ENCODE results near the gene APOA4. TPM values are rescaled to one million over a fixed set of nuclear protein-coding genes. Genes with fewer than 3 reads are reported as not detected.
A peak's percentile ranks its signal among the peaks of the same experiment; 100 is the strongest.

APOA4 gene
- total and polyA plus RNA-seq, 2 of the 13 experiments (the other 11 are each of a cell fraction or from before 2014, with no cell fraction given) = 3.8 to 7.2 TPM

DNA sequence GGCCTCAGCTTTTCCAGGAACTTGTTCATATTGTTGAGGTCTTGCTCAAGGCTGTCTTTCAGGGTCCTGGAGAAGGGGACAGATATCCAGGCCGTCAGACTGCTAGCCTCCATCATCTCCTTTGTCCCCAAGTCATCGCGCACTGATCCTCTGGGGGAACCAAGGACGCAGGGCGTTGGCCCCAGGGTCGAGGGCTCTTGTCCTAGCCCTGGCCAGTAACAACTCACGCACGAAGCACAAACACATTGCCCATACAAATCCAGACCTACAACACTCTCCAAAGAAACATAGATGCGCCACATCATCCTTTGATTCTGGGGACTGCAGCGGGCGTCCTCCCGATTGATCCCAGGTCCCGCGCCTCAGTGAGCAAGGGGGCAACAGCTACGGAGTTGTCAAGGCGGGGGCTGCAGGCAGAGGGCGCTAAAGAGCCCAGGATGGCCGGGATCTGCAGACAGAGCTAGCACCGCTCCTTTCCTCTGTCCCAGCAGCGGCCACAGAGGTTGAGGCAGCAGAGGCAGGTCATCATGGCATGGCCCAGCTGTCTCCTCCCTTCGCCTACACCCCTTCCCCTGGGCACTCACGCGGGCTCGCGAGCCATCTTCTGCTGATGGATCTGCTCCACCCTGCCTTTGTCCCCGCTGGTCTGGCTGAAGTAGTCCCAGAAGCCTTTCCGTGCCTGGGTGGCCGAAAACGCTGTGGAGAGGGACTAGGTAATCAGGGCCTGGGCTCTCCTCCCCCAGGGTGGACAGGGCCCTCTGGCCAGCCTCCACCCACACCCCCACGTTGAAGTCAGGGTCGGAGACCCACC lies 31.9 kb downstream of the APOA4 start (continued):
- TF ChIP-seq, protein P1, sequence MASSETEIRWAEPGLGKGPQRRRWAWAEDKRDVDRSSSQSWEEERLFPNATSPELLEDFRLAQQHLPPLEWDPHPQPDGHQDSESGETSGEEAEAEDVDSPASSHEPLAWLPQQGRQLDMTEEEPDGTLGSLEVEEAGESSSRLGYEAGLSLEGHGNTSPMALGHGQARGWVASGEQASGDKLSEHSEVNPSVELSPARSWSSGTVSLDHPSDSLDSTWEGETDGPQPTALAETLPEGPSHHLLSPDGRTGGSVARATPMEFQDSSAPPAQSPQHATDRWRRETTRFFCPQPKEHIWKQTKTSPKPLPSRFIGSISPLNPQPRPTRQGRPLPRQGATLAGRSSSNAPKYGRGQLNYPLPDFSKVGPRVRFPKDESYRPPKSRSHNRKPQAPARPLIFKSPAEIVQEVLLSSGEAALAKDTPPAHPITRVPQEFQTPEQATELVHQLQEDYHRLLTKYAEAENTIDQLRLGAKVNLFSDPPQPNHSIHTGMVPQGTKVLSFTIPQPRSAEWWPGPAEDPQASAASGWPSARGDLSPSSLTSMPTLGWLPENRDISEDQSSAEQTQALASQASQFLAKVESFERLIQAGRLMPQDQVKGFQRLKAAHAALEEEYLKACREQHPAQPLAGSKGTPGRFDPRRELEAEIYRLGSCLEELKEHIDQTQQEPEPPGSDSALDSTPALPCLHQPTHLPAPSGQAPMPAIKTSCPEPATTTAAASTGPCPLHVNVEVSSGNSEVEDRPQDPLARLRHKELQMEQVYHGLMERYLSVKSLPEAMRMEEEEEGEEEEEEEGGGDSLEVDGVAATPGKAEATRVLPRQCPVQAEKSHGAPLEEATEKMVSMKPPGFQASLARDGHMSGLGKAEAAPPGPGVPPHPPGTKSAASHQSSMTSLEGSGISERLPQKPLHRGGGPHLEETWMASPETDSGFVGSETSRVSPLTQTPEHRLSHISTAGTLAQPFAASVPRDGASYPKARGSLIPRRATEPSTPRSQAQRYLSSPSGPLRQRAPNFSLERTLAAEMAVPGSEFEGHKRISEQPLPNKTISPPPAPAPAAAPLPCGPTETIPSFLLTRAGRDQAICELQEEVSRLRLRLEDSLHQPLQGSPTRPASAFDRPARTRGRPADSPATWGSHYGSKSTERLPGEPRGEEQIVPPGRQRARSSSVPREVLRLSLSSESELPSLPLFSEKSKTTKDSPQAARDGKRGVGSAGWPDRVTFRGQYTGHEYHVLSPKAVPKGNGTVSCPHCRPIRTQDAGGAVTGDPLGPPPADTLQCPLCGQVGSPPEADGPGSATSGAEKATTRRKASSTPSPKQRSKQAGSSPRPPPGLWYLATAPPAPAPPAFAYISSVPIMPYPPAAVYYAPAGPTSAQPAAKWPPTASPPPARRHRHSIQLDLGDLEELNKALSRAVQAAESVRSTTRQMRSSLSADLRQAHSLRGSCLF (CRISPR knock-in tag; IDR thresholded peaks at IDR 0.05; ENCODE audit: borderline replicate concordance) = no peak
- 0 out of 2 replicates have a peak, but pooled peaks have one; percentile 13 for TF ChIP-seq ZNF235 (CRISPR knock-in tag; IDR thresholded peaks at IDR 0.05; ENCODE audit: borderline replicate concordance)
- no peak for TF ChIP-seq RFX3 (CRISPR knock-in tag; IDR thresholded peaks at IDR 0.05)
- TF ChIP-seq ZNF510 (CRISPR knock-in tag; IDR thresholded peaks at IDR 0.05; ENCODE audit: low read depth) = no peak
- TF ChIP-seq FOXA3 (CRISPR knock-in tag; IDR thresholded peaks at IDR 0.05) = peak; percentile 35; the same call in 1 of the 2 replicates
- TF ChIP-seq ZNF253 (CRISPR knock-in tag; IDR thresholded peaks at IDR 0.05; ENCODE audit: borderline replicate concordance) = no peak
- no peak for TF ChIP-seq NFE2L1 (CRISPR knock-in tag; IDR thresholded peaks at IDR 0.05; ENCODE audit: borderline replicate concordance)
- TF ChIP-seq ZNF792 (CRISPR knock-in tag; IDR thresholded peaks at IDR 0.05) = 0 out of 2 replicates have a peak, but pooled peaks have one; percentile 33
- TF ChIP-seq JUN (CRISPR knock-in tag; IDR thresholded peaks at IDR 0.05) = no peak
- TF ChIP-seq YY1 (IDR thresholded peaks at IDR 0.05; ENCODE audit: insufficient read depth, insufficient replicate concordance, low read depth, low read length) = peak; percentile 73
- TF ChIP-seq GABPA (IDR thresholded peaks at IDR 0.05; ENCODE audit: low read depth, low read length) = no peak
- TF ChIP-seq GABPA (CRISPR knock-in tag; IDR thresholded peaks at IDR 0.05; ENCODE audit: low read depth) = no peak
- TF ChIP-seq PHF5A (CRISPR knock-in tag; IDR thresholded peaks at IDR 0.05; ENCODE audit: low read depth, unreplicated experiment) = no peak
- peak; percentile 51; the same call in 1 of the 2 replicates for TF ChIP-seq FOXJ3 (CRISPR knock-in tag; IDR thresholded peaks at IDR 0.05; ENCODE audit: borderline replicate concordance)
- TF ChIP-seq, protein P2, sequence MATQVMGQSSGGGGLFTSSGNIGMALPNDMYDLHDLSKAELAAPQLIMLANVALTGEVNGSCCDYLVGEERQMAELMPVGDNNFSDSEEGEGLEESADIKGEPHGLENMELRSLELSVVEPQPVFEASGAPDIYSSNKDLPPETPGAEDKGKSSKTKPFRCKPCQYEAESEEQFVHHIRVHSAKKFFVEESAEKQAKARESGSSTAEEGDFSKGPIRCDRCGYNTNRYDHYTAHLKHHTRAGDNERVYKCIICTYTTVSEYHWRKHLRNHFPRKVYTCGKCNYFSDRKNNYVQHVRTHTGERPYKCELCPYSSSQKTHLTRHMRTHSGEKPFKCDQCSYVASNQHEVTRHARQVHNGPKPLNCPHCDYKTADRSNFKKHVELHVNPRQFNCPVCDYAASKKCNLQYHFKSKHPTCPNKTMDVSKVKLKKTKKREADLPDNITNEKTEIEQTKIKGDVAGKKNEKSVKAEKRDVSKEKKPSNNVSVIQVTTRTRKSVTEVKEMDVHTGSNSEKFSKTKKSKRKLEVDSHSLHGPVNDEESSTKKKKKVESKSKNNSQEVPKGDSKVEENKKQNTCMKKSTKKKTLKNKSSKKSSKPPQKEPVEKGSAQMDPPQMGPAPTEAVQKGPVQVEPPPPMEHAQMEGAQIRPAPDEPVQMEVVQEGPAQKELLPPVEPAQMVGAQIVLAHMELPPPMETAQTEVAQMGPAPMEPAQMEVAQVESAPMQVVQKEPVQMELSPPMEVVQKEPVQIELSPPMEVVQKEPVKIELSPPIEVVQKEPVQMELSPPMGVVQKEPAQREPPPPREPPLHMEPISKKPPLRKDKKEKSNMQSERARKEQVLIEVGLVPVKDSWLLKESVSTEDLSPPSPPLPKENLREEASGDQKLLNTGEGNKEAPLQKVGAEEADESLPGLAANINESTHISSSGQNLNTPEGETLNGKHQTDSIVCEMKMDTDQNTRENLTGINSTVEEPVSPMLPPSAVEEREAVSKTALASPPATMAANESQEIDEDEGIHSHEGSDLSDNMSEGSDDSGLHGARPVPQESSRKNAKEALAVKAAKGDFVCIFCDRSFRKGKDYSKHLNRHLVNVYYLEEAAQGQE (IDR thresholded peaks at IDR 0.05; ENCODE audit: borderline replicate concordance in 1 of 2, low read depth in 1 of 2, low read length in 2 of 2) = no peak
- no peak for TF ChIP-seq ZNF883 (CRISPR knock-in tag; IDR thresholded peaks at IDR 0.05; ENCODE audit: not compliant biosample characterization)
- no peak for TF ChIP-seq ZNF83 (CRISPR knock-in tag; IDR thresholded peaks at IDR 0.05; ENCODE audit: borderline replicate concordance)
- no peak for TF ChIP-seq ZNF619 (CRISPR knock-in tag; IDR thresholded peaks at IDR 0.05)
- no peak for TF ChIP-seq CCDC6 (CRISPR knock-in tag; IDR thresholded peaks at IDR 0.05)
- no peak; the same call in 1 of the 2 replicates for TF ChIP-seq ZNF296 (CRISPR knock-in tag; conservative IDR thresholded peaks at IDR 0.05)
- TF ChIP-seq ZNF660 (CRISPR knock-in tag; IDR thresholded peaks at IDR 0.05; ENCODE audit: borderline replicate concordance, low read depth) = no peak
- peak; percentile 33; the same call in 1 of the 2 replicates for TF ChIP-seq ISL2 (CRISPR knock-in tag; IDR thresholded peaks at IDR 0.05)

All from HepG2 (cell line).